Retinal pigment epithelial cell (primary cell): Measurements from ENCODE around the gene PTPRN2.
"Not testable (repeated sequence)": the region's sequence is repeated elsewhere in the genome, so short reads cannot be mapped to it uniquely, and the experiment has no call there.

Source experiments
- DNase-seq: peaks from one replicate; pipeline ENCODE4 v3.0.0-alpha.2; 2010; ENCODE audit warnings: low read depth
- H3K4me3 ChIP-seq: 2 replicates; pipeline ENCODE4 v1.5.1; 2011; ENCODE audit warnings: mild to moderate bottlenecking, low read length, control low read depth, moderate library complexity
- CTCF ChIP-seq: conservative IDR thresholded peaks from 2 replicates; pipeline ENCODE4 v1.5.1; 2011; ENCODE audit warnings: low read depth, low read length, control low read depth, inconsistent platforms

The PTPRN2 gene

GRCh38 chr7:157565201-157565626, 1022.4 kb downstream of the PTPRN2 start:
- DNase-seq: no peak
- TF ChIP-seq CTCF: no peak
- H3K4me3 ChIP-seq: no peak overlapping the region

DNA sequence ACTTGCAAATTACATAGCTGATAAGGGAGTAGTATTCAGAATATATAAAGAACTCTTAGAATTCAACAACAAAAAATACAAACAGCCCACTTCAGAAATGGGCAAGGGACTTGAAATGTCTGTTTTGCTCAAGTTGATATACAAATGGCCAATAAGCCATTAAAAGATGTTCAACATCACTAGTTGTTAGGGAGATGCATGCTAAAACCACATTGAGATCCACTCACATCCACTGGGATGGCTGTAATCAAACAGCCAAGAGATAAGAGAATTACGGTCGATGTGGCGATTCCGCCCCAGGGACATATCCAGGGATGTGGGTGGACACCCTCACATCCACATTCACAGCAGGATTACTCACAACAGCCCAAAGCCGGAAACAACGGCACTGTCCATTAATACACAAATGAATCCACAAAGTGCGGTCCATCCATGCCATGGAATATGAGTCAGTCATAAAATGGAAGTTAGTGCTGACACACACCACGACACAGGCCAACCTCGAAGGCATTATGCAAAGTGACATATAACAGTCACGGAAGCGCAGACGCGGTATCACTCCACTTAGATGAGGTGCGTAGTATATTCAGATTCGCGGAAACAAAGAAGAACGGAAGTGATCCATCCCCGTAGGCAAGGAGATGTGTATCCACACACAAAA, 1023.0 kb downstream of the PTPRN2 start:
- H3K4me3 ChIP-seq: no peak overlapping the region
- DNase-seq: no peak
- no peak for TF ChIP-seq CTCF

GRCh38 chr7:157563467-157564135, 1024.0 kb downstream of the PTPRN2 start:
- DNase-seq, H3K4me3 ChIP-seq: not testable (repeated sequence)

DNA sequence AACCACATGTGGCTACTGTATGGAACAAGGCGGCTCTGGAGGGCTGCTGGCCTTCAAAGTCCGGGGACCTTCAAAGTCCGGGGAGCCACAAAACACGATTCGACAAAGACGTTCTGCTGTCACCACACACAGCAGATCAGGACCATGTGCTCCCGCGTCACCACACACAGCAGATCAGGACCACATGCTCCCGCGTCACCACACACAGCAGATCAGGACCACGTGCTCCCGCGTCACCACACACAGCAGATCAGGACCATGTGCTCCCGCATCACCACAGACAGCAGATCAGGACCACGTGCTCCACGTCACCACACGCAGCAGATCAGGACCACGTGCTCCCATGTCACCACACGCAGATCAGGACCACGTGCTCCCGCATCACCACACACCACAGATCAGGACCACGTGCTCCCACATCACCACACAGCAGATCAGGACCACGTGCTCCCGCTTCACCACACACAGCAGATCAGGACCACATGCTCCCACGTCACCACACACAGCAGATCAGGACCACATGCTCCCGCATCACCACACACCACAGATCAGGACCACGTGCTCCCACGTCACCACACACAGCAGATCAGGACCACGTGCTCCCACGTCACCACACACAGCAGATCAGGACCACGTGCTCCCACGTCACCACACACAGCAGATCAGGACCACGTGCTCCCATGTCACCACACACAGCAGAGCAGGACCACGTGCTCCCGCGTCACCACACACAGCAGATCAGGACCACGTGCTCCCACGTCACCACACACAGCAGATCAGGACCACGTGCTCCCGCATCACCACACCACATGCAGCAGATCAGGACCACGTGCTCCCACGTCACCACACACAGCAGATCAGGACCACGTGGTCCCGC, 1024.9 kb downstream of the PTPRN2 start:
- H3K4me3 ChIP-seq, DNase-seq: not testable (repeated sequence)

DNA sequence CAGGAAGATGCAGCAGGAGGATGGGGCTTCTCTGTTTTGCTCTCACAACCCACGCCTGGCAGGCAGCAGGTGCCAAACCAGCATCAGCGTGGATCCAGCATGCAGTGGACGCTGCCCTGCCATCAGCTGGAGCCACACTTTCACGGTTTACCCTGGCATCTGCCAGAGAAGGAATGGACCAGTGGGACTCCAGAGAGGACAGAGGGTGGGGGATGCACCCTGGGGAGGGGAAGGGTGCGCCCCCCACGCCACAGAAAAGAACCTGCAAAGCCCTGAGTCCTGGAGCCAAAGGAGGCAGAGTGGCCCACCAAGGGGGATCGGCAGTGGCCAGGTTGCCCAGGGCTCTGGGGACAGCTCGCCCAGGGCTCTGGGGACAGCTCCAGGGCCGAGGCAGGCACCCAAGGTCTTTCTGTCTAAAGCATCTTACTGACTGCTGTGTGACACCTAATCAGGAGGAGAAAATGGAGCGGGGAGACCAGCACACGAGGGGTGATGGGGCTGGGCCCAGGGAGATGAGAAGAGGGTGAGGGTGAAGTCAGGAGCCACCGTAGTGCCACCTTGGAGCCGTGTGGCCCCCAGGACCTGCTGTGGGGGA, 1025.7 kb downstream of the PTPRN2 start:
- no peak overlapping the region for H3K4me3 ChIP-seq
- TF ChIP-seq CTCF: no peak
- no peak for DNase-seq

DNA sequence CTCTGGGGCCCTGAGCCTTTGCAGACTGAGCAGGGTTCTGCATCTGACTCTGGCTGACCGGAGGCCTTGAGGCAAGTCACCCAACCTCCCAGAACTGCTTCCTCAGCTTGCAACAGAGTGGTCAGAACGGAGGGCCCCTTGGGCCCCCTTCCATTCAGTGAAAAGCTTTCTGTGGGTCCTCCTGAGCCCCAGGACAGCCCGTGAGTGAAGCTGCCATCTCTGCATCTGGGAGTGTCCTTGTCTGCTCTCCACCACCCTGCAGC, 1026.2 kb downstream of the PTPRN2 start:
- DNase-seq: no peak
- H3K4me3 ChIP-seq: no peak overlapping the region
- TF ChIP-seq CTCF: no peak

DNA sequence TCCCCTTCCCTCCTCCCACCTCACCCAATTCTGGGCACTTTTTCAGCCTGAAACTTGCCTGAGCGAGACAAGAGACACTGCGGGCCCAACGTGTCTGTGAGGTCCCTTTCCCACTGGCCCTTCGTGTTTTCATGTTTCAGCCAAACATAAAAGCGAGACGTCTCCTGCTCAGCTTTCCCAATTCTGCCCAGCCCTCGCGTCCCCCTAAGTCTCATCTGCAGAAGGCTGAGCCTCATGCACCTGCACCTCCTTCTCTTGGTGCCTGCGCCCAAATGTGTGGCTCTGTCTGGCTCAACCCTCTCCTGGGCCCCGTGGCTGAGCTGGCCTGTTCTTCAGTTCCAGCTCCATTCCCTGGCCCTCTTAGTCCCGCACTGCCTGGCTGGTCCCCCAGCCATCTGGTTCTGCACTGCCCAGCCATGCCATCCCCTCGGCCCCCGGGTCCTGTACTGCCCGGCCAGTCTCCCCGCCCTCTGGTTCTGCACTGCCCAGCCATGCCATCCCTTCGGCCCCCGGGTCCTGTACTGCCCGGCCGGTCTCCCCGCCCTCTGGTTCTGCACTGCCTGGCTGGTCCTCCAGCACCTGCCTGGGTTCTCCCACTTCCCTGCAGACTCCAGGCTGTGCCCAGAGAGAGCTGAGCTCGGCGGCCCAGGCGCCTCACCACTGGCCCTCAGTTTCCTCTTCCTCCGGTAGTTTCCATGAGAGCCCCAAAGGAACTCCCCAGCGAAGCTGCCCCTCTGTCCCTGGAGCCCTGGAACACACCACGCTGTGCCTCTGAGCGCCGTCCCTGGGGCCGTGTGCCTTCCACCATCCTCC, 1026.7 kb downstream of the PTPRN2 start:
- DNase-seq: no peak
- H3K4me3 ChIP-seq: no peak overlapping the region
- no peak for TF ChIP-seq CTCF
